NCI-H2029 treated with DMSO at 0.1 percent for 48 hours (cell line): ENCODE results near the gene STUM.
A peak's percentile ranks its signal among the peaks of the same experiment; 100 is the strongest.
"Not testable (repeated sequence)": the region's sequence is repeated elsewhere in the genome, so short reads cannot be mapped to it uniquely, and the experiment has no call there.

Experiments used
- DNase-seq: peaks from one replicate; lab custom pipeline; 2025; lab: John Stamatoyannopoulos, UW

Gene STUM

GRCh38 chr1:226604560-226605317, 56.2 kb downstream of the STUM start:
- DNase-seq: no peak

GRCh38 chr1:226605318-226605950, 56.9 kb downstream of the STUM start:
- DNase-seq: no peak

GRCh38 chr1:226606311-226607267, 58.0 kb downstream of the STUM start:
- DNase-seq: no peak

- no peak for DNase-seq
Measured at GRCh38 chr1:226607268-226607660, 58.7 kb downstream of the STUM start.

- no peak for DNase-seq
Measured at GRCh38 chr1:226607821-226608220, 59.3 kb downstream of the STUM start.

- DNase-seq: peak; percentile 14
Measured at GRCh38 chr1:226608699-226609505, 60.3 kb downstream of the STUM start.

- no peak for DNase-seq
Measured at GRCh38 chr1:226609836-226610455, 61.4 kb downstream of the STUM start.

- DNase-seq: no peak
Measured at GRCh38 chr1:226610671-226611070, 62.1 kb downstream of the STUM start.

GRCh38 chr1:226611301-226611700, 62.7 kb downstream of the STUM start:
- no peak for DNase-seq

GRCh38 chr1:226611980-226612379, 63.4 kb downstream of the STUM start:
- not testable (repeated sequence) for DNase-seq

- no peak for DNase-seq
Measured at GRCh38 chr1:226615876-226616275, 67.3 kb downstream of the STUM start.

GRCh38 chr1:226616636-226617035, 68.1 kb downstream of the STUM start:
- DNase-seq: no peak

- no peak for DNase-seq
Measured at GRCh38 chr1:226617109-226617508, 68.5 kb downstream of the STUM start.

GRCh38 chr1:226617719-226618118, 69.2 kb downstream of the STUM start:
- DNase-seq: not testable (repeated sequence)

- no peak for DNase-seq
Measured at GRCh38 chr1:226618380-226618779, 69.8 kb downstream of the STUM start.

- DNase-seq: no peak
Measured at GRCh38 chr1:226619031-226619430, 70.5 kb downstream of the STUM start.

- DNase-seq: no peak
Measured at GRCh38 chr1:226622012-226622411, 73.4 kb downstream of the STUM start.

- DNase-seq: no peak
Measured at GRCh38 chr1:226624526-226624925, 76.0 kb downstream of the STUM start.

- DNase-seq: no peak
Measured at GRCh38 chr1:226625326-226625725, 76.8 kb downstream of the STUM start.

GRCh38 chr1:226625832-226626576, 77.4 kb downstream of the STUM start:
- DNase-seq: no peak

- no peak for DNase-seq
Measured at GRCh38 chr1:226626577-226626956, 78.0 kb downstream of the STUM start.
